HCT116 (cell line): Measurements from ENCODE around the gene ALOX15. TPM values are rescaled to one million over a fixed set of nuclear protein-coding genes. Genes with fewer than 3 reads are reported as not detected.

Experiments
- ATAC-seq: fragments of 200-7000 bp; cut with Tn5 transposase; 2 replicates; pipeline ENCODE4 v1.9.1; 2020; ENCODE audit warnings: mild to moderate bottlenecking, moderate library complexity
- BruUV-seq: library from RNA; stranded (reverse); fragments of 400-500 nt; replicated peaks from 2 replicates; lab custom pipeline; 2021; lab: Mats Ljungman, UMichigan
- CTCF ChIA-PET: fragments of 300-600 bp; sonication (Branson Sonifier 250); formaldehyde crosslinking; loops from one replicate; lab custom pipeline; 2021; ENCODE audit warnings: antibody characterized with exemption; lab: Charles Lee
- POLR2A ChIA-PET: fragments of 300-600, 350-600 bp; sonication (Branson Sonifier 250); formaldehyde crosslinking; loops from one replicate; lab custom pipeline; 2021; ENCODE audit warnings: antibody characterized with exemption; lab: Charles Lee
- RAD21 ChIA-PET, 2 experiments: fragments of 300-600 bp; sonication (Branson Sonifier 250); formaldehyde crosslinking; loops; one replicate each; lab custom pipeline; 2023; ENCODE audit warnings: low total read pairs in 2 of 2; ENCODE audit not compliant: uncharacterized antibody in 2 of 2, unreplicated experiment in 2 of 2, low non-redundant PET in 1 of 2; lab: Charles Lee
- DNase-seq: peaks from one replicate; pipeline ENCODE4 v3.0.0-alpha.2; 2010; ENCODE audit warnings: low read depth, low spot score
- H2AFZ ChIP-seq: fragments of 200-600 bp; shearing (Covaris generic), sonication (generic); 2 replicates; pipeline ENCODE4 v1.6.1; 2017; ENCODE audit warnings: low read depth, mixed run types, mixed read lengths, antibody characterized with exemption, low read length; ENCODE audit not compliant: poor library complexity, severe bottlenecking
- H3K27ac ChIP-seq: 2 replicates; pipeline ENCODE4 v1.5.1; 2012; ENCODE audit warnings: low read depth, low read length
- H3K27me3 ChIP-seq: fragments of 200-600 bp; sonication (generic); 2 replicates; pipeline ENCODE4 v1.6.1; 2016; ENCODE audit warnings: mixed run types, low read length, mixed read lengths; ENCODE audit not compliant: insufficient read depth
- H3K36me3 ChIP-seq, 2 experiments: fragments of 200-500 bp in 1 of 2; fragments of 200-600 bp in 1 of 2; sonication (Bioruptor generic) in 1 of 2; sonication (generic) in 1 of 2; 2 replicates each; pipeline versions ENCODE4 v1.5.1 to v1.6.1; 2014 to 2016; ENCODE audit warnings: low read length in 2 of 2, inconsistent platforms in 1 of 2, mixed read lengths in 1 of 2, mixed run types in 1 of 2; ENCODE audit not compliant: insufficient read depth in 2 of 2, control insufficient read depth in 1 of 2
- H3K4me1 ChIP-seq, 2 experiments: fragments of 200-600 bp in 1 of 2; sonication (generic) in 1 of 2; 2 replicates each; pipeline versions ENCODE4 v1.5.1 to v1.6.1; 2012 to 2017; ENCODE audit warnings: low read length in 2 of 2, inconsistent platforms in 1 of 2, mild to moderate bottlenecking in 1 of 2, mixed read lengths in 1 of 2, mixed run types in 1 of 2, moderate library complexity in 1 of 2; ENCODE audit not compliant: insufficient read depth in 2 of 2, control insufficient read depth in 1 of 2
- H3K4me2 ChIP-seq: fragments of 200-600 bp; sonication (generic); 2 replicates; pipeline ENCODE4 v1.6.1; 2017; ENCODE audit warnings: mixed run types, low read length, mixed read lengths
- H3K4me3 ChIP-seq, 2 experiments: fragments of 200-600 bp in 1 of 2; sonication (generic) in 1 of 2; replicated peaks in 1 of 2; 2 replicates each; pipeline ENCODE4 v1.5.1; 2011 to 2016; ENCODE audit warnings: low read length in 2 of 2, control low read depth in 1 of 2, low read depth in 1 of 2, mild to moderate bottlenecking in 1 of 2, mixed read lengths in 1 of 2, mixed run types in 1 of 2
- H3K79me2 ChIP-seq: fragments of 200-600 bp; sonication (generic); 2 replicates; pipeline ENCODE4 v1.6.1; 2017; ENCODE audit warnings: mild to moderate bottlenecking, mixed run types, low read length, moderate library complexity, mixed read lengths; ENCODE audit not compliant: insufficient read depth
- H3K9ac ChIP-seq: fragments of 200-600 bp; sonication (generic); 2 replicates; pipeline ENCODE4 v1.6.1; 2016; ENCODE audit warnings: low read length, mixed read lengths
- H3K9me2 ChIP-seq: fragments of 200-600 bp; sonication (generic), shearing (Covaris generic); 2 replicates; pipeline ENCODE4 v1.6.1; 2017; ENCODE audit warnings: mixed run types, mild to moderate bottlenecking, moderate library complexity; ENCODE audit not compliant: insufficient read depth
- H3K9me3 ChIP-seq, 2 experiments: fragments of 200-500 bp in 1 of 2; fragments of 200-600 bp in 1 of 2; sonication (Bioruptor generic) in 1 of 2; sonication (generic) in 1 of 2; 2 replicates each; pipeline ENCODE4 v1.6.1; 2014 to 2017; ENCODE audit warnings: low read length in 2 of 2, mixed read lengths in 2 of 2, inconsistent platforms in 1 of 2, low read depth in 1 of 2, mild to moderate bottlenecking in 1 of 2, mixed run types in 1 of 2, moderate library complexity in 1 of 2; ENCODE audit not compliant: control insufficient read depth in 1 of 2, insufficient read depth in 1 of 2
- H4K20me1 ChIP-seq: fragments of 200-600 bp; sonication (generic), shearing (Covaris generic); 2 replicates; pipeline ENCODE4 v1.6.1; 2017; ENCODE audit warnings: mixed run types, mild to moderate bottlenecking, moderate library complexity; ENCODE audit not compliant: insufficient read depth
- CEBPB ChIP-seq: IDR thresholded peaks from 2 replicates; pipeline ENCODE4 v1.6.1; 2012; ENCODE audit warnings: low read depth
- EGR1 ChIP-seq: IDR thresholded peaks from 2 replicates; pipeline ENCODE4 v1.6.1; 2012; ENCODE audit warnings: low read depth
- ELF1 ChIP-seq: IDR thresholded peaks from 2 replicates; pipeline ENCODE4 v1.6.1; 2012; ENCODE audit warnings: low read depth, borderline replicate concordance
- EZH2 ChIP-seq: fragments of 200-600 bp; sonication (generic); IDR thresholded peaks from 2 replicates; pipeline ENCODE4 v1.6.1; 2017; ENCODE audit warnings: antibody characterized with exemption, mixed run types
- EZH2phosphoT487 ChIP-seq: fragments of 200-600 bp; IDR thresholded peaks from 2 replicates; pipeline ENCODE4 v1.6.1; 2018; ENCODE audit warnings: antibody characterized with exemption, borderline replicate concordance
- FOSL1 ChIP-seq: IDR thresholded peaks from 2 replicates; pipeline ENCODE4 v1.6.1; 2012; ENCODE audit warnings: low read depth
- RAD21 ChIP-seq: IDR thresholded peaks from 2 replicates; pipeline ENCODE4 v1.6.1; 2012; ENCODE audit warnings: low read depth, mild to moderate bottlenecking
- SP1 ChIP-seq: IDR thresholded peaks from 2 replicates; pipeline ENCODE4 v1.6.1; 2012; ENCODE audit warnings: low read depth
- SRF ChIP-seq: IDR thresholded peaks from 2 replicates; pipeline ENCODE4 v1.6.1; 2012; ENCODE audit warnings: low read depth
- TCF7L2 ChIP-seq: IDR thresholded peaks from 2 replicates; pipeline ENCODE4 v1.7.0; 2011; ENCODE audit warnings: borderline replicate concordance, inconsistent platforms; ENCODE audit not compliant: insufficient read depth, insufficient read length; ENCODE audit errors: extremely low read depth
- intact Hi-C: fragments of 100-400 bp; cut with micrococcal nuclease; formaldehyde crosslinking; loops from 2 replicates; pipeline ENCODE4 v1.10.0; 2022
- total RNA-seq: library from RNA; stranded (reverse); gene quantifications from one replicate; pipeline ENCODE4 v1.2.1, GENCODE V29; 2021; ENCODE audit not compliant: unreplicated experiment
- TF ChIP-seq, protein P1 (sequence below): IDR thresholded peaks from 2 replicates; pipeline ENCODE4 v1.6.1; 2011; ENCODE audit warnings: mild to moderate bottlenecking, low read length, moderate library complexity; ENCODE audit not compliant: insufficient replicate concordance; ENCODE audit errors: extremely low read depth
- TF ChIP-seq, protein P2 (sequence below): IDR thresholded peaks from 2 replicates; pipeline ENCODE4 v1.6.1; 2012
- TF ChIP-seq, protein P3 (sequence below), 3 experiments: fragments of 200-600 bp in 1 of 3; sonication (generic) in 1 of 3; IDR thresholded peaks in 2 of 3; conservative IDR thresholded peaks in 1 of 3; 2 replicates each; pipeline ENCODE4 v1.5.1; 2012 to 2017; ENCODE audit warnings: low read depth in 2 of 3, low read length in 2 of 3, antibody characterized with exemption in 1 of 3, borderline replicate concordance in 1 of 3, control low read depth in 1 of 3, mild to moderate bottlenecking in 1 of 3, mixed read lengths in 1 of 3, mixed run types in 1 of 3, moderate library complexity in 1 of 3; ENCODE audit not compliant: insufficient read depth in 1 of 3

Gene ALOX15
- total RNA-seq, 1 experiment from 2014 or later: 0.57 TPM

DNA sequence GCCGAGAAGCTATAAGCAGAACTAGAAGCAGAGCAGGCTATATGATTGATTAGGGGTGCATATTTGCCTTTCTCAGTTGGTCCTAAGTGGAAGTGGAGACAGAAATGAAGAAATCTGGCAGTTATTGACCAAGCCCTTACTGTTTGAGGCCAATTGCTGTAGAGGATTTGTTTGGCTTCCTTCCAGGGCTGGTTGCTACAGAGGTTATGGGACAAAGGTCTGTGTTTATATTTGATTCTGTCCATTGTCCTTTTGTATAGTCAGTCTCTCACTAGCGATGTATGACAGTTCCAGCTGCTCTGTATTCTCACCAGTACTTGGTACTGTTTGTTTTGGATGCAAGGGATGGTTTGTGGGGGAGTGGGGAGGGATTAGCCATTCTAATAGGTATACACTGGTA, 7.3 kb upstream of the ALOX15 start:
- CTCF ChIA-PET: no interaction called here
- no peaks in the 10 kb centered on the region for H3K4me1 ChIP-seq
- H3K27ac ChIP-seq: no peak overlapping the region
- no peak overlapping the region for H2AFZ ChIP-seq
- no peaks in the 10 kb centered on the region for H3K27me3 ChIP-seq
- no peak overlapping the region for H3K9ac ChIP-seq
- no peak for DNase-seq
- intact Hi-C loops: no loop called here
- H3K9me2 ChIP-seq: no peaks in the 10 kb centered on the region
- no peaks in the 10 kb centered on the region for H4K20me1 ChIP-seq
- no peak overlapping the region for H3K4me3 ChIP-seq
- TF ChIP-seq, protein P1, sequence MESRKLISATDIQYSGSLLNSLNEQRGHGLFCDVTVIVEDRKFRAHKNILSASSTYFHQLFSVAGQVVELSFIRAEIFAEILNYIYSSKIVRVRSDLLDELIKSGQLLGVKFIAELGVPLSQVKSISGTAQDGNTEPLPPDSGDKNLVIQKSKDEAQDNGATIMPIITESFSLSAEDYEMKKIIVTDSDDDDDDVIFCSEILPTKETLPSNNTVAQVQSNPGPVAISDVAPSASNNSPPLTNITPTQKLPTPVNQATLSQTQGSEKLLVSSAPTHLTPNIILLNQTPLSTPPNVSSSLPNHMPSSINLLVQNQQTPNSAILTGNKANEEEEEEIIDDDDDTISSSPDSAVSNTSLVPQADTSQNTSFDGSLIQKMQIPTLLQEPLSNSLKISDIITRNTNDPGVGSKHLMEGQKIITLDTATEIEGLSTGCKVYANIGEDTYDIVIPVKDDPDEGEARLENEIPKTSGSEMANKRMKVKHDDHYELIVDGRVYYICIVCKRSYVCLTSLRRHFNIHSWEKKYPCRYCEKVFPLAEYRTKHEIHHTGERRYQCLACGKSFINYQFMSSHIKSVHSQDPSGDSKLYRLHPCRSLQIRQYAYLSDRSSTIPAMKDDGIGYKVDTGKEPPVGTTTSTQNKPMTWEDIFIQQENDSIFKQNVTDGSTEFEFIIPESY: no peak
- TF ChIP-seq, all 23 proteins: peak for 0
- Histone ChIP-seq H3K9me3 (no peaks in the 10 kb centered on the region), H3K4me2 (no peak overlapping the region), H3K79me2 (no peaks in the 10 kb centered on the region), H3K36me3 (no peaks in the 10 kb centered on the region)
- BruUV-seq: no TSS peak
- ATAC-seq: no peak
- POLR2A ChIA-PET: no interaction called here
- RAD21 ChIA-PET: no interaction called here

DNA sequence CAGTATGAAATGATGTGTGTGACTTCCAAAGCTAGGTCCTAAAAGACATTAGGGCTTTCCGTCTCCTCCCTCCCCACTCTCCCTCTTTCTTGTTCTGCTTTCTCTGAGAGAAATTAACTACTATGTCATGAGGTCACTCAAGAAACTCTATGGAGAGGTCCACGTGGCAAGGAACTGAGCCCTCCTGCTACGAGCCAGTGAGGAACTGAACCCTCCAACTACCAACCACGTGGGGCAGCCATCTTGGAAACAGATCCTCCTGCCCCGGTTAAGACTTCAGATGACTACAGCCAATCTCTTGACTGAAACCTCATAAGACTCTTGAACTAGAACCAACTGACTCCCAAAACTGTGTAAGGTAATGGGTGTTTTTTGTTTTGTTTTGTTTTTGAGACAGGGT, 4.2 kb upstream of the ALOX15 start:
- H3K27me3 ChIP-seq: no peaks in the 10 kb centered on the region
- no peaks in the 10 kb centered on the region for H3K9me3 ChIP-seq
- ChIA-PET POLR2A (interaction anchor here (0.6 kb wide), 1 partner anchor 638 kb away, joined by 3 read pairs; no protein-coding TSS in a partner anchor), CTCF (no interaction called here), RAD21 (no interaction called here)
- H3K27ac ChIP-seq: no peak overlapping the region
- ATAC-seq (no peak), DNase-seq (no peak)
- no peak overlapping the region for H3K4me3 ChIP-seq
- no peak overlapping the region for H3K4me2 ChIP-seq
- no peaks in the 10 kb centered on the region for H3K36me3 ChIP-seq
- H3K79me2 ChIP-seq: no peaks in the 10 kb centered on the region
- no peak overlapping the region for H3K9ac ChIP-seq
- H3K9me2 ChIP-seq: no peaks in the 10 kb centered on the region
- H2AFZ ChIP-seq: no peak overlapping the region
- no peaks in the 10 kb centered on the region for H4K20me1 ChIP-seq
- no peaks in the 10 kb centered on the region for H3K4me1 ChIP-seq
- no TSS peak for BruUV-seq
- intact Hi-C loops: no loop called here
- TF ChIP-seq, protein P2, sequence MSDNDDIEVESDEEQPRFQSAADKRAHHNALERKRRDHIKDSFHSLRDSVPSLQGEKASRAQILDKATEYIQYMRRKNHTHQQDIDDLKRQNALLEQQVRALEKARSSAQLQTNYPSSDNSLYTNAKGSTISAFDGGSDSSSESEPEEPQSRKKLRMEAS: no peak
- TF ChIP-seq EZH2phosphoT487 (no peak), SRF (no peak), SP1 (no peak), ELF1 (no peak), CEBPB (no peak), EGR1 (no peak), RAD21 (no peak), FOSL1 (no peak), EZH2 (no peak), TCF7L2 (no peak)
- TF ChIP-seq, protein P3, sequence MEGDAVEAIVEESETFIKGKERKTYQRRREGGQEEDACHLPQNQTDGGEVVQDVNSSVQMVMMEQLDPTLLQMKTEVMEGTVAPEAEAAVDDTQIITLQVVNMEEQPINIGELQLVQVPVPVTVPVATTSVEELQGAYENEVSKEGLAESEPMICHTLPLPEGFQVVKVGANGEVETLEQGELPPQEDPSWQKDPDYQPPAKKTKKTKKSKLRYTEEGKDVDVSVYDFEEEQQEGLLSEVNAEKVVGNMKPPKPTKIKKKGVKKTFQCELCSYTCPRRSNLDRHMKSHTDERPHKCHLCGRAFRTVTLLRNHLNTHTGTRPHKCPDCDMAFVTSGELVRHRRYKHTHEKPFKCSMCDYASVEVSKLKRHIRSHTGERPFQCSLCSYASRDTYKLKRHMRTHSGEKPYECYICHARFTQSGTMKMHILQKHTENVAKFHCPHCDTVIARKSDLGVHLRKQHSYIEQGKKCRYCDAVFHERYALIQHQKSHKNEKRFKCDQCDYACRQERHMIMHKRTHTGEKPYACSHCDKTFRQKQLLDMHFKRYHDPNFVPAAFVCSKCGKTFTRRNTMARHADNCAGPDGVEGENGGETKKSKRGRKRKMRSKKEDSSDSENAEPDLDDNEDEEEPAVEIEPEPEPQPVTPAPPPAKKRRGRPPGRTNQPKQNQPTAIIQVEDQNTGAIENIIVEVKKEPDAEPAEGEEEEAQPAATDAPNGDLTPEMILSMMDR (IDR thresholded peaks at IDR 0.05 in 2 of 3, conservative IDR thresholded peaks at IDR 0.05 in 1 of 3; ENCODE audit: borderline replicate concordance in 1 of 3, insufficient read depth in 1 of 3, low read depth in 2 of 3, low read length in 2 of 3): no peak
